CD4-positive, alpha-beta T cell (primary cell): ENCODE data around the gene TMC6. TPM values are rescaled to one million over a fixed set of nuclear protein-coding genes. Genes with fewer than 3 reads are reported as not detected.
A peak's percentile ranks its signal among the peaks of the same experiment; 100 is the strongest.

Experiments
- ATAC-seq: fragments of 200-7000 bp; cut with Tn5 transposase; one replicate; pipeline ENCODE4 v1.10.0; 2022; ENCODE audit warnings: mild to moderate bottlenecking; ENCODE audit not compliant: poor library complexity
- CTCF ChIA-PET: fragments of 350-600 bp; sonication (Branson Sonifier 250); formaldehyde crosslinking; loops from one replicate; lab custom pipeline; 2021; ENCODE audit warnings: antibody characterized with exemption, inconsistent platforms; lab: Charles Lee
- POLR2A ChIA-PET: fragments of 350-600 bp; sonication (Branson Sonifier 250); formaldehyde crosslinking; loops from one replicate; lab custom pipeline; 2021; ENCODE audit warnings: antibody characterized with exemption, inconsistent platforms; lab: Charles Lee
- DNase-seq, 14 experiments: peaks; one replicate each; pipeline ENCODE4 v3.0.0-alpha.2; 2013 to 2020; ENCODE audit warnings: mixed read lengths in 2 of 14
- H3K27ac ChIP-seq, 2 donors: one replicate each; pipeline versions ENCODE4 v1.5.1 to v1.7.0; 2013; ENCODE audit warnings: low read length in 2 of 2, low read depth in 1 of 2, mild to moderate bottlenecking in 1 of 2
- H3K27me3 ChIP-seq, 2 experiments: 1 replicate in 1 of 2; 2 replicates in 1 of 2; pipeline versions ENCODE4 v1.6.1 to v1.7.0; 2013; ENCODE audit warnings: low read length in 2 of 2, control low read depth in 1 of 2, mild to moderate bottlenecking in 1 of 2, moderate library complexity in 1 of 2; ENCODE audit not compliant: insufficient read depth in 2 of 2, control insufficient read depth in 1 of 2
- H3K36me3 ChIP-seq: one replicate; pipeline ENCODE4 v1.6.1; 2013; ENCODE audit warnings: low read length, control low read depth; ENCODE audit not compliant: insufficient read depth
- H3K4me1 ChIP-seq: one replicate; pipeline ENCODE4 v1.6.1; 2013; ENCODE audit warnings: low read length, control low read depth; ENCODE audit not compliant: insufficient read depth
- H3K4me3 ChIP-seq: one replicate; pipeline ENCODE4 v1.5.1; 2013; ENCODE audit warnings: mild to moderate bottlenecking, low read length, moderate library complexity
- H3K9me3 ChIP-seq, 2 experiments: 1 replicate in 1 of 2; 2 replicates in 1 of 2; pipeline versions ENCODE4 v1.6.1 to v1.7.0; 2013; ENCODE audit warnings: low read length in 2 of 2, mild to moderate bottlenecking in 2 of 2, control low read depth in 1 of 2, moderate library complexity in 1 of 2; ENCODE audit not compliant: control insufficient read depth in 1 of 2, insufficient read depth in 1 of 2
- H3K27ac Mint-ChIP-seq: one replicate; pipeline ENCODE4 v1.8.0; 2020; ENCODE audit warnings: mixed read lengths
- H3K27me3 Mint-ChIP-seq: one replicate; pipeline ENCODE4 v1.8.0; 2021; ENCODE audit warnings: mixed read lengths
- H3K36me3 Mint-ChIP-seq: one replicate; pipeline ENCODE4 v1.8.0; 2021; ENCODE audit warnings: low read depth, mixed read lengths
- H3K4me1 Mint-ChIP-seq: one replicate; pipeline ENCODE4 v1.8.0; 2021; ENCODE audit warnings: low read depth, mixed read lengths
- H3K4me3 Mint-ChIP-seq: one replicate; pipeline ENCODE4 v1.8.0; 2020; ENCODE audit warnings: mild to moderate bottlenecking, mixed read lengths
- H3K9me3 Mint-ChIP-seq: one replicate; pipeline ENCODE4 v1.8.0; 2020; ENCODE audit warnings: mixed read lengths
- intact Hi-C, 2 experiments: fragments of 100-400 bp; cut with DNase I in 1 of 2; cut with micrococcal nuclease in 1 of 2; formaldehyde crosslinking; loops; one replicate each; pipeline versions ENCODE4 v1.15.1 to v1.9.0; 2023 to 2025; cut with DNase I, micrococcal nuclease
- total RNA-seq, 174 experiments: library from RNA in 2 of 174; stranded (reverse) in 2 of 174; gene quantifications; one replicate each; pipeline ENCODE4 v1.2.3 and lab custom pipeline; 2021 to 2026
- TF ChIP-seq, protein P1 (sequence below): fragments of 200-600 bp; IDR thresholded peaks from one replicate; pipeline ENCODE4 v1.8.0; 2022; ENCODE audit warnings: antibody characterized with exemption, mild to moderate bottlenecking

TMC6 gene
- total RNA-seq, 2 experiments from 2014 or later, result 645 to 659 TPM

DNA sequence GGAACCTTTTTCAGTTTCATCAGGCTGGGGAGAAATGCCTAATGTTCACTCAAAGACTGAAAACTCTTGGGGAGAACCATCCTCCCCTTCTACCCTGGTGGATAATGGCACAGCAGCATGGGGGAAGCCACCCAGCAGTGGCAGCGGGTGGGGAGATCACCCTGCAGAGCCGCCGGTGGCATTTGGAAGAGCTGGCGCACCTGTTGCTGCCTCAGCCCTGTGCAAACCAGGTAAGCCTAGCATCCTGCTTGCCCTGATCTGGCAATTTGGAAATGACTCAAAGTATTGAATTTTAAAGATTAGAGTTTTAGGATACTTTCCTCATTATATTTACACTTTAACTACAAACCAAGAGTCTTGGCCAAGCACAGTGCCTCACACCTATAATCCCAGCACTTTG lies 63.8 kb downstream of the TMC6 start:
- Histone ChIP-seq H3K4me1 (no peaks in the 10 kb centered on the region), H3K27me3 (no peaks in the 10 kb centered on the region), H3K9me3 (no peaks in the 10 kb centered on the region), H3K4me3 (no peak overlapping the region), H3K27ac (no peak overlapping the region), H3K36me3 (peaks cover 53% of the 10 kb centered on the region)
- TF ChIP-seq, protein P1, sequence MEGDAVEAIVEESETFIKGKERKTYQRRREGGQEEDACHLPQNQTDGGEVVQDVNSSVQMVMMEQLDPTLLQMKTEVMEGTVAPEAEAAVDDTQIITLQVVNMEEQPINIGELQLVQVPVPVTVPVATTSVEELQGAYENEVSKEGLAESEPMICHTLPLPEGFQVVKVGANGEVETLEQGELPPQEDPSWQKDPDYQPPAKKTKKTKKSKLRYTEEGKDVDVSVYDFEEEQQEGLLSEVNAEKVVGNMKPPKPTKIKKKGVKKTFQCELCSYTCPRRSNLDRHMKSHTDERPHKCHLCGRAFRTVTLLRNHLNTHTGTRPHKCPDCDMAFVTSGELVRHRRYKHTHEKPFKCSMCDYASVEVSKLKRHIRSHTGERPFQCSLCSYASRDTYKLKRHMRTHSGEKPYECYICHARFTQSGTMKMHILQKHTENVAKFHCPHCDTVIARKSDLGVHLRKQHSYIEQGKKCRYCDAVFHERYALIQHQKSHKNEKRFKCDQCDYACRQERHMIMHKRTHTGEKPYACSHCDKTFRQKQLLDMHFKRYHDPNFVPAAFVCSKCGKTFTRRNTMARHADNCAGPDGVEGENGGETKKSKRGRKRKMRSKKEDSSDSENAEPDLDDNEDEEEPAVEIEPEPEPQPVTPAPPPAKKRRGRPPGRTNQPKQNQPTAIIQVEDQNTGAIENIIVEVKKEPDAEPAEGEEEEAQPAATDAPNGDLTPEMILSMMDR, result no peak
- intact Hi-C loops, result no loop called here
- DNase-seq, result no peak
- no peaks in the 10 kb centered on the region for H3K27me3 Mint-ChIP-seq
- no peaks in the 10 kb centered on the region for H3K9me3 Mint-ChIP-seq
- no peak for ATAC-seq
- no peak overlapping the region for H3K4me3 Mint-ChIP-seq
- peaks cover 70% of the 10 kb centered on the region for H3K36me3 Mint-ChIP-seq
- peaks cover 24% of the 10 kb centered on the region for H3K4me1 Mint-ChIP-seq
- POLR2A ChIA-PET, result no interaction called here
- no peak overlapping the region for H3K27ac Mint-ChIP-seq
- CTCF ChIA-PET, result interaction anchor here (1.6 kb wide), 1 partner anchor 20 kb away, joined by 4 read pairs; no protein-coding TSS in a partner anchor

DNA sequence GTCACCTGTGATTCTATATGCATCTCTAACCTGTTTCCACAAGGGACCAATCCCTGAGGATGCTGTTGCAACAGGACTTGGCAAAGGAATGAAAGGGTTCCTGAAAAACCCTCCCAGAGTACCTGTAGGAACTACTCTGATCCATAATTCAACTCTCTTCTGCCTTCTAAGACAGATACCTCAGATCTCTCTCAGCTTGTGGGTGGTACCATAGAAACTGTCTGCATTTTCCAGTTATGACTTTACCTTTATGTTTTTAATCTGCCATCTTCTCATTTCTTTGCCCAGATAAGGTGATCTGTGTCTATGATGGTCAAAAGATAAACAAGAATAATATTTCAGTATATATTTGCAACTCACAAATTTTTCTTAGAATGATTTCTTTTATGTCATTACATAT lies 65.1 kb downstream of the TMC6 start:
- ChIA-PET CTCF (no interaction called here), POLR2A (interaction anchor here (0.6 kb wide), 1 partner anchor 172 kb away, joined by 3 read pairs; no protein-coding TSS in a partner anchor)
- peaks cover 31% of the 10 kb centered on the region for H3K4me1 Mint-ChIP-seq
- no peak for ATAC-seq
- H3K27me3 Mint-ChIP-seq, result no peaks in the 10 kb centered on the region
- H3K9me3 ChIP-seq, result no peaks in the 10 kb centered on the region
- no peaks in the 10 kb centered on the region for H3K9me3 Mint-ChIP-seq
- H3K4me1 ChIP-seq, result no peaks in the 10 kb centered on the region
- H3K36me3 ChIP-seq, result peaks cover 43% of the 10 kb centered on the region
- H3K4me3 ChIP-seq, result no peak overlapping the region
- H3K4me3 Mint-ChIP-seq, result no peak overlapping the region
- no peaks in the 10 kb centered on the region for H3K27me3 ChIP-seq
- DNase-seq, result no peak
- intact Hi-C loops, result no loop called here
- H3K27ac ChIP-seq, result no peak overlapping the region
- H3K27ac Mint-ChIP-seq, result peak overlapping the region; percentile 16
- H3K36me3 Mint-ChIP-seq, result peaks cover 60% of the 10 kb centered on the region
- TF ChIP-seq, protein P1, result no peak

DNA sequence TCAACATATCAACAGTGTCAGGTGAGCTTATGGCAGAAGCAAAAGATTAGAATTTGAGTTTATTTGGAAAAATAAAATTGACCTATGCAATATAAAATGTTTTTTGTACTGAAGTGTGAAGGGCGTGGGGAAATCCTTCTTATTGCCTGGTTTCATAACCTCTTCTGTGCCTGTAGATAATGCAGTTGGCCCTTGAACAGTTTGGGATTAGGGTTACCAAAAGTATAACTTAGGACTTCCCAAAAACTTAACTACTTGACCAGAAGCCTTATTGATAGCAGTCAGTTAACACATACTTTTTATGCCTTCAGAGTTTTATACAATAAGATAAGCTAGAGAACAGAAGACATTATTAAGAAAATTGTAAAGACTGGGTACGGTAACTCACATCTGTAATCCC lies 66.0 kb downstream of the TMC6 start:
- DNase-seq (no peak), ATAC-seq (no peak)
- Histone ChIP-seq H3K4me1 (no peaks in the 10 kb centered on the region), H3K9me3 (no peaks in the 10 kb centered on the region), H3K27me3 (no peaks in the 10 kb centered on the region), H3K4me3 (no peak overlapping the region), H3K36me3 (peaks cover 47% of the 10 kb centered on the region), H3K27ac (no peak overlapping the region)
- peak overlapping the region; percentile 6 for H3K27ac Mint-ChIP-seq
- TF ChIP-seq, protein P1, result no peak
- ChIA-PET CTCF (no interaction called here), POLR2A (no interaction called here)
- H3K9me3 Mint-ChIP-seq, result no peaks in the 10 kb centered on the region
- intact Hi-C loops, result no loop called here
- no peak overlapping the region for H3K4me3 Mint-ChIP-seq
- no peaks in the 10 kb centered on the region for H3K27me3 Mint-ChIP-seq
- peaks cover 39% of the 10 kb centered on the region for H3K4me1 Mint-ChIP-seq
- peaks cover 57% of the 10 kb centered on the region for H3K36me3 Mint-ChIP-seq

Other genes starting within 250 kb of the TMC6 start
- gene TNRC6C, start 170.1 kb downstream of the TMC6 start, total RNA-seq, result 10 to 100 TPM; 50.7 to 57.3 TPM
- 100 to 1,000 TPM; 567 to 577 TPM for gene TMC8, start 2.0 kb upstream of the TMC6 start, total RNA-seq
- gene C17orf99, start 17.6 kb upstream of the TMC6 start, total RNA-seq, result not detected
- gene SYNGR2, start 39.8 kb upstream of the TMC6 start, total RNA-seq, result 10 to 100 TPM; 34.9 to 41.3 TPM
- gene TK1, start 58.3 kb upstream of the TMC6 start, total RNA-seq, result under 1 TPM; 0.78 to 0.88 TPM
- gene AFMID, start 58.6 kb upstream of the TMC6 start, total RNA-seq, result under 1 TPM; 0.42 to 0.60 TPM
- gene BIRC5, start 85.5 kb upstream of the TMC6 start, total RNA-seq, result under 1 TPM; 0.39 to 0.41 TPM
- gene TMEM235, start 102.9 kb upstream of the TMC6 start, total RNA-seq, result not detected
- gene SOCS3, start 231.3 kb upstream of the TMC6 start, total RNA-seq, result 100 to 1,000 TPM; 414 to 427 TPM
- 10 to 100 TPM; 40.9 to 45.3 TPM for gene PGS1, start 249.9 kb upstream of the TMC6 start, total RNA-seq